NAMALWA (cell line): Measurements from ENCODE around the gene STAP1.
"Not testable (repeated sequence)": the region's sequence is repeated elsewhere in the genome, so short reads cannot be mapped to it uniquely, and the experiment has no call there.

Source experiments
- DNase-seq: peaks from one replicate; pipeline ENCODE4 v3.0.0-alpha.2; 2015; ENCODE audit warnings: low spot score

STAP1 gene

GRCh38 chr4:67624939-67625338 lies 66.4 kb downstream of the STAP1 start:
- no peak for DNase-seq

- DNase-seq, result peak; percentile 7
Measured at GRCh38 chr4:67632492-67632891, 74.0 kb downstream of the STAP1 start.

GRCh38 chr4:67634741-67635140 lies 76.2 kb downstream of the STAP1 start:
- no peak for DNase-seq

- DNase-seq, result no peak
Measured at GRCh38 chr4:67635331-67635730, 76.8 kb downstream of the STAP1 start.

- DNase-seq, result not testable (repeated sequence)
Measured at GRCh38 chr4:67636978-67637377, 78.5 kb downstream of the STAP1 start.

GRCh38 chr4:67638136-67638535 lies 79.6 kb downstream of the STAP1 start:
- DNase-seq, result no peak

GRCh38 chr4:67651536-67651935 lies 93.0 kb downstream of the STAP1 start:
- no peak for DNase-seq
